Glutamatergic neuron (in vitro differentiated cells): Measurements from ENCODE around the gene MTAP. TPM values are rescaled to one million over a fixed set of nuclear protein-coding genes. Genes with fewer than 3 reads are reported as not detected.

Source experiments
- DNase-seq: peaks from one replicate; pipeline ENCODE4 v3.0.0; 2022
- H3K27ac Mint-ChIP-seq: one replicate; pipeline ENCODE4 v1.8.0; 2020; ENCODE audit warnings: mild to moderate bottlenecking, mixed read lengths, inconsistent platforms; ENCODE audit not compliant: unreplicated experiment
- H3K27me3 Mint-ChIP-seq: one replicate; pipeline ENCODE4 v1.8.0; 2020; ENCODE audit warnings: mild to moderate bottlenecking, moderate library complexity, mixed read lengths, inconsistent platforms; ENCODE audit not compliant: unreplicated experiment
- H3K36me3 Mint-ChIP-seq: one replicate; pipeline ENCODE4 v1.8.0; 2020; ENCODE audit warnings: mild to moderate bottlenecking, mixed read lengths, inconsistent platforms; ENCODE audit not compliant: unreplicated experiment
- H3K4me1 Mint-ChIP-seq: one replicate; pipeline ENCODE4 v1.8.0; 2020; ENCODE audit warnings: mild to moderate bottlenecking, low read depth, mixed read lengths, inconsistent platforms; ENCODE audit not compliant: unreplicated experiment
- H3K4me3 Mint-ChIP-seq: one replicate; pipeline ENCODE4 v1.8.0; 2020; ENCODE audit warnings: mild to moderate bottlenecking, mixed read lengths, inconsistent platforms; ENCODE audit not compliant: unreplicated experiment
- H3K9me3 Mint-ChIP-seq: one replicate; pipeline ENCODE4 v1.8.0; 2020; ENCODE audit warnings: mild to moderate bottlenecking, moderate library complexity, mixed read lengths, inconsistent platforms; ENCODE audit not compliant: unreplicated experiment
- CTCF ChIP-seq: fragments of 200-600 bp; sonication (generic); IDR thresholded peaks from one replicate; pipeline ENCODE4 v1.5.0; 2021; ENCODE audit not compliant: partially characterized antibody, unreplicated experiment
- total RNA-seq: library from RNA; stranded (reverse); fragmentation: NEBNext Ultra II Directional; extraction: Animal tissue kit (Norgen Biotek cat#: 25700); gene quantifications from one replicate; pipeline ENCODE4 v1.2.1, GENCODE V29; 2021; ENCODE audit not compliant: unreplicated experiment

MTAP gene
- total RNA-seq, 1 donor from 2014 or later = 48.1 TPM

GRCh38 chr9:21968331-21969010 is 166.0 kb downstream of the MTAP start:
- DNase-seq = peak; percentile 60
- no peaks in the 10 kb centered on the region for H3K36me3 Mint-ChIP-seq
- peaks cover 60% of the 10 kb centered on the region for H3K27me3 Mint-ChIP-seq
- H3K4me1 Mint-ChIP-seq = peaks cover 7% of the 10 kb centered on the region
- H3K27ac Mint-ChIP-seq = no peak overlapping the region
- TF ChIP-seq CTCF = no peak
- peaks cover 16% of the 10 kb centered on the region for H3K9me3 Mint-ChIP-seq
- H3K4me3 Mint-ChIP-seq = peak overlapping the region; percentile 35

GRCh38 chr9:21969011-21969940 is 166.8 kb downstream of the MTAP start:
- DNase-seq = no peak
- TF ChIP-seq CTCF = no peak
- H3K9me3 Mint-ChIP-seq = peaks cover 15% of the 10 kb centered on the region
- peaks cover 64% of the 10 kb centered on the region for H3K27me3 Mint-ChIP-seq
- H3K36me3 Mint-ChIP-seq = no peaks in the 10 kb centered on the region
- H3K4me1 Mint-ChIP-seq = peaks cover 7% of the 10 kb centered on the region
- peak overlapping the region; percentile 35 for H3K4me3 Mint-ChIP-seq
- H3K27ac Mint-ChIP-seq = no peak overlapping the region

DNA sequence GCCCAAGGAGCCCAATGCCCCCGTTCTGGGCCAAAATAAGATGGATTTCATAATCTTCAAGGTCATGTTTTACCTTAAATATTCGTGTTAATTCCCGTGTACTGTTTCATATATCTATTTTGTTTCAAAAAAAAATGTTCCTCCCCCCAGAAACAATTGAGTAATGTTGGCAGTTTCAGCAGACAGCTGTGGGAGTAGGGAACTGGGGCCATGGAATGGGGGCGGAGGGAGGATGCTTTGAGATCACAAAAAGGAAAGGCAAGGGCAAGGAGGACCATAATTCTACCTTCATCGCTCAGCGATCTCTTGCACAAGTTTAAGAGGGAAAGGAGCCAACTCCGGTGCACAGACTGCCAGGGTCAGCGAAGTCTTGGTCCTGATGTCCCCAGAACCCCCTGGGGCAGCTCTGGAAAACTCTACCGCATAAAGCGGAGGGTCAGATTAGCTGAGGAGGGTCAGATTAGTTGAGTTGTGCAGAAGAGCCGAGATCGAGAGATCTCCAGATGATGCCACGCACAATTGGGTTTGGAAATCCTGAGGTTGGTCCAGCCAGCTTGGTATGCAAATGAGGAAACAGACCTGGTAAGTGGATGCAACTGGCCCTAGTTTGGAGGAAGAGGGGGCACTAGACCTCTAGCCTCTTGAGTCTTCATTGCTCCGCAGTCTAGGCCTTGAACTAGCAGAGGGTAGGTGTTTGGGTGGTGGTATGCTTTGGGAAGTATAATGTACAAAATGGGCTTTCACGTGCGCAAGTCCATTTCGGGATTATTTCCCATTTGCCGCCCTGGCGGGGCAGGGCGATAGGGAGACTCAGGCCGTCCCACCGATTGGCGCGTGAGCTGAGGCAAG is 167.7 kb downstream of the MTAP start:
- Mint-ChIP-seq H3K36me3 (no peaks in the 10 kb centered on the region), H3K27ac (no peak overlapping the region), H3K4me3 (no peak overlapping the region), H3K4me1 (peaks cover 7% of the 10 kb centered on the region), H3K27me3 (peaks cover 64% of the 10 kb centered on the region), H3K9me3 (peaks cover 15% of the 10 kb centered on the region)
- DNase-seq = no peak
- TF ChIP-seq CTCF = no peak

DNA sequence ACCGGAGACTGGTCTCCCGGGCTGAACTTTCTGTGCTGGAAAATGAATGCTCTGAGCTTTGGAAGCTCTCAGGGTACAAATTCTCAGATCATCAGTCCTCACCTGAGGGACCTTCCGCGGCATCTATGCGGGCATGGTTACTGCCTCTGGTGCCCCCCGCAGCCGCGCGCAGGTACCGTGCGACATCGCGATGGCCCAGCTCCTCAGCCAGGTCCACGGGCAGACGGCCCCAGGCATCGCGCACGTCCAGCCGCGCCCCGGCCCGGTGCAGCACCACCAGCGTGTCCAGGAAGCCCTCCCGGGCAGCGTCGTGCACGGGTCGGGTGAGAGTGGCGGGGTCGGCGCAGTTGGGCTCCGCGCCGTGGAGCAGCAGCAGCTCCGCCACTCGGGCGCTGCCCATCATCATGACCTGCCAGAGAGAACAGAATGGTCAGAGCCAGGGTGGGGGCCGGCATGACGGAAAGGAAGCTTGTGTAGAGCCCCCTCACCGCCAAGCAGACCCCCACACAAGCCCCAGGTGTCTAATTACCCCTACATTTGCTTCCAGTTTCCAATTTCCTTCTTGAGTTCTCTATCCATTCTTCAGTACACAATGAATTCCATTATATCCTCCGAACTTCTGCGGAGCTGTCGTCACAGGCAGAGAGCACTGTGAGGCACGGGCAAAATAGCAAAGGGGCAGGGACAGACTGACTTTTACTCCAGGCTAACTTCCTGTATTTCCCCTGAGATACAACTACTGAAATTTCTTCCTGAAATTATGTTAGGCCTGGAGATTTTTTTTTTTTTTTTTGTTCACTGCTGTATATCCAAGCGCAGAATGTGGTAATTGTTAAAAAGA is 168.6 kb downstream of the MTAP start:
- H3K36me3 Mint-ChIP-seq = no peaks in the 10 kb centered on the region
- H3K27ac Mint-ChIP-seq = no peak overlapping the region
- peak; percentile 24 for DNase-seq

More for the DNA sequence above, 168.6 kb downstream of the MTAP start:
- Mint-ChIP-seq H3K4me3 (peak overlapping the region; percentile 6), H3K27me3 (peaks cover 62% of the 10 kb centered on the region), H3K9me3 (peaks cover 15% of the 10 kb centered on the region), H3K4me1 (peaks cover 5% of the 10 kb centered on the region)
- TF ChIP-seq CTCF = no peak
